ENCODE results near the gene BRD1.

DNA sequence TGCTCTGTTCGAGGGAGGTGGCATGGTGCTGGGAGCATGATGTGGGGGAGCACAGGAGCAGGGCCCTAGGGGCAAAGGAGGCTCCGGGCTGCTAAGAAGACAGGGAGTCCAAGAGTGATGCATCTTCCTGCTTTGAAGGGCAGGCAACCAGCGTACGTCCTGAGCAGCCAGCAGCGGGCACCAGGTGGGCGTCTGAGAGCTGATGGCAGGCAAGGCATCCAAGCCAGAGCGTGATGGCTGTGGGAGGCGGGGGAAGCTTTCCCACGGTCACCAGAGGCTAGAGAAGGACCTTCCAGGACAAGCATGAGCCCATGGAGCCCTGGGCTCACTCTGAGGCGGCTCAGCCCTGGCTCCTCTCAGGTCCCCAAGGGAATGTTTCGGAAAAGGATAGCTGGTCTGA lies 32.2 kb downstream of the BRD1 start:
- TF ChIP-seq, protein P1, sequence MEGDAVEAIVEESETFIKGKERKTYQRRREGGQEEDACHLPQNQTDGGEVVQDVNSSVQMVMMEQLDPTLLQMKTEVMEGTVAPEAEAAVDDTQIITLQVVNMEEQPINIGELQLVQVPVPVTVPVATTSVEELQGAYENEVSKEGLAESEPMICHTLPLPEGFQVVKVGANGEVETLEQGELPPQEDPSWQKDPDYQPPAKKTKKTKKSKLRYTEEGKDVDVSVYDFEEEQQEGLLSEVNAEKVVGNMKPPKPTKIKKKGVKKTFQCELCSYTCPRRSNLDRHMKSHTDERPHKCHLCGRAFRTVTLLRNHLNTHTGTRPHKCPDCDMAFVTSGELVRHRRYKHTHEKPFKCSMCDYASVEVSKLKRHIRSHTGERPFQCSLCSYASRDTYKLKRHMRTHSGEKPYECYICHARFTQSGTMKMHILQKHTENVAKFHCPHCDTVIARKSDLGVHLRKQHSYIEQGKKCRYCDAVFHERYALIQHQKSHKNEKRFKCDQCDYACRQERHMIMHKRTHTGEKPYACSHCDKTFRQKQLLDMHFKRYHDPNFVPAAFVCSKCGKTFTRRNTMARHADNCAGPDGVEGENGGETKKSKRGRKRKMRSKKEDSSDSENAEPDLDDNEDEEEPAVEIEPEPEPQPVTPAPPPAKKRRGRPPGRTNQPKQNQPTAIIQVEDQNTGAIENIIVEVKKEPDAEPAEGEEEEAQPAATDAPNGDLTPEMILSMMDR (IDR thresholded peaks at IDR 0.05), result no peak
- no peak for TF ChIP-seq POLR2A (IDR thresholded peaks at IDR 0.05)

All from uterus (tissue), 2 donors.